GM19351 (cell line): ENCODE results near the gene N4BP2L2.
"Not testable (repeated sequence)": the region's sequence is repeated elsewhere in the genome, so short reads cannot be mapped to it uniquely, and the experiment has no call there.

Experiments
- ATAC-seq: cut with Tn5 transposase; IDR thresholded peaks from one replicate; pipeline ENCODE4 v1.9.1; 2021; ENCODE audit warnings: mild to moderate bottlenecking, moderate library complexity; ENCODE audit not compliant: unreplicated experiment

The N4BP2L2 gene

DNA sequence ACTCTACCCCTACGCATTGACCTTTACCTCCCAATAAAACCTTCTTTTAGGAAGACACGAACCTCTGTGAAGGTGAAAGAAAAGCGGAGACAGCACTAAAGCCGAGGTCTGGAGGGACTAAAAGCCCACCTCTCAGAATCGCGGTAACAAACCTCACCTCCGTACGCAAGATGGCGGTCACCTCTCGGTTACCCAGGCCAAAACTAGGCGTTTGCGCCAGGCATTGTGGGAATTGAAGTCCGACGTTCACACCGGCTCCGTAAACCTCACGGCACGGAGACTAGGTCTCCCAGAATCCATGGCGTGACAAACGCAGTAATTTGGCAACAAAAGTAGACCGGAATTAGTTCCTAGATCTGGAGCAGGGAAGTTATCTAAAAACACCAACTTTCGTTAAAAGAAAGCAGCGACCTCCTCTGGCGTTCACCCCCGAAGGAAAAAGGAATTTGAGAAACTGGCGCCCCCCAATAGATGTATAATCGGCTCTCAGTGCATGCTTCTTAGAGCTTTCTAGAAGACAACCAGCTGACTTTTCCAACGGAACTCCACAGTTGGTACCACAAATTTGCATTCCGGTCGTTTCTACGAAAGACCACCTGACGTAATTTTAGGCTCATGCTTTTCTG is at the start of gene N4BP2L2:
N4BP2L2 (minus strand) TSS at position 175 of the 626 bp plus-strand sequence. CDS start 1,768 bp downstream, outside the sequence.
- peak; percentile 94 for ATAC-seq

DNA sequence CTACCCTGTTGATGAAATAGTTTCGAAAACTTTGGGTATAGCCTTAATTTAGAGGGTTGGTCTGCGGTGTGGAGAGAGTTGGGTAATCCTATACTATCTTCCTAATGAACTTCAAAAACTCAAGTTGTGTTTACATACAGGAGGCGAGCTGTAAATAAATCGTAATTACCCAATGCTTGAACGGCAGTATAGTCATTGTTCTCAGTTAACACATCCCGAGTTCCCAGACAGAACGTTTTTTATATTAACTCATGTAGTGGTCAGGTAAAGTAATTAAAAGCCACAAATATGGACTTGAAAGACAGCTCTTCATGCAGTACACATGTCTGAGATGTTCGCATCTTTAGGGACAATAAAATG is 49.2 kb upstream of the N4BP2L2 start:
- no peak for ATAC-seq

GRCh38 chr13:32587011-32587810 is 48.6 kb upstream of the N4BP2L2 start:
- ATAC-seq, result peak; percentile 42

DNA sequence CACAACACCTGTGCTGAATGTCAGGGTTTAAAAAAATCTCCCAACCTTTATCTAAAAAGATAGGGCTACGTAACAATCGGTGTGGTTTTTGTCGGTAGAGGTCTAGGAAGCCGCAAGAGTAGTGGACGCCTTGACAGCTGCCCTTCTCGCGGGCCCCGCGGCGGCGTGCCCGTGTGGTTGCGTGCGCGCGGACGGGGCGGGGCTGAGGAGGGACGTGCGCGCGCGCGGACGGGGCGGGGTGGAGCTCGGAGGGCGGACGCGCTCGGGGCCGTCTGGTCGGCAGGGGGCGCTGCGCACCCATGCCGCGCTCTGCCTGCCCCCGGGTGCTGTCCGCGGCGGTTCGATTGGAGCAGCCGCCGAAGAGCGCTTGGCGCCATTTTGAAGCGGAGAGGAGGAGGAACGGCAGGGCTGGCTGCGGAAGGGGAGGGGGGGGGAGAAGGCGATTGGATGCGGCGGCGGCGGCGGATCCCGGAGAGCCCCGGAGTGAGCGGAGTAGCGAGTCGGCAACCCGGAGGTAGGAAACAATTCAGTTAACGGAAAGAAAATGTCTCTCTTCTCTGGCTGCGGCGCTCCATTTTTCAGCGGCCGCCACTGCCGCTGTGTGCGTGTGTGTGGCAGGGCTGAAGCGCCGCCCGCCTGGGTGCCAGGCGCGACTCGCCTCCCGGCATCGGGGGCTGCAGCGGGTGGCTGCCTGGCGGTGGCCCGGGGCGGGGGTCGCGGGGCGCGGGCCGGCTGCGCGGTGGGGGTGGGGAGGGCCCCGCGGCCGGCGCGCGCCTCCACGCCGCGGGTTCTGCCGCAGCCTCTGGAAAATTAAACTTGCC is 47.7 kb upstream of the N4BP2L2 start, which contains the start of gene PDS5B:
PDS5B (plus strand) TSS at position 373 of the 821 bp plus-strand sequence. CDS start 62,321 bp downstream, outside the sequence.
- ATAC-seq, result peak; percentile 76

GRCh38 chr13:32585550-32586079 is 47.0 kb upstream of the N4BP2L2 start:
- no peak for ATAC-seq

- ATAC-seq, result no peak
Observed at GRCh38 chr13:32582991-32583390, 44.4 kb upstream of the N4BP2L2 start.

DNA sequence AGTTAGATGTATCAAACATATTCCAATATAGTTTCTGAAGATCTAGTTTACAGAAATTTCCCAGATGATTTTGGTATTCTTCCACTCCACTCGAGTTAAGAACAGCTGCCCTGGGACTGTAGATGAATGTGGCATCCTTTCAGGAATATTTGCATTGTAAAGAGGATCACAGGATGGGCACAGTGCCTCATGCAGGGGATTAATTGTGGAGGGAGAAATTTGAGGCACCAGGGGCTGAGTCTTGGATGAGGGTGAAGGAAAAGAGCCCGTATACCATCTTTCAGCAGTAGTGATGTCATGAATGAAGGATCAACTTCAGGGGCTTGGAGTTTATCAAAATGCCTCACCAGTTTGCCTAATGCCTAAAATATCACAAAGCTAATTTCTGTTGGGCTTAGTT is 43.7 kb upstream of the N4BP2L2 start:
- no peak for ATAC-seq

GRCh38 chr13:32581177-32581786 is 42.7 kb upstream of the N4BP2L2 start:
- ATAC-seq, result no peak

DNA sequence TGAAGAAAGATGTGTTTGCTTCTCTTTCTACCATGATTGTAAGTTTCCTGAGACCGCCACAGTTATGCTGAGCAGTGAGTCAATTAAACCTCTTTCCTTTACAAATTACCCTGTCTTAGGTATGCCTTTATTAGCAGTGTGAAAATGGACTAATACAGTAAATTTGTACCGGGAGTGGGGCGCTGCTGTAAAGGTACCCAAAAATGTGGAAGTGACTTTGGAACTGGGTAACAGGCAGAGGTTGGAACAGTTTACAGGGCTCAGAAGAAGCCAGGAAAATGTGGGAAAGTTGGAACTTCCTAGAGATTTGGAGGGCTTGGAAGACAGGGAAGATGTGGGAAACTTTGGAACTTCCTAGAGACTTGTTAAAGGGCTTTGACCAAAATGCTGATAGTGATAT is 38.4 kb upstream of the N4BP2L2 start:
- ATAC-seq, result no peak

- ATAC-seq, result not testable (repeated sequence)
Observed at GRCh38 chr13:32575687-32576086, 37.1 kb upstream of the N4BP2L2 start.

GRCh38 chr13:32560842-32561241 is 22.2 kb upstream of the N4BP2L2 start:
- ATAC-seq, result not testable (repeated sequence)

GRCh38 chr13:32555613-32556012 is 17.0 kb upstream of the N4BP2L2 start:
- ATAC-seq, result no peak

GRCh38 chr13:32553720-32554119 is 15.1 kb upstream of the N4BP2L2 start:
- ATAC-seq, result no peak

DNA sequence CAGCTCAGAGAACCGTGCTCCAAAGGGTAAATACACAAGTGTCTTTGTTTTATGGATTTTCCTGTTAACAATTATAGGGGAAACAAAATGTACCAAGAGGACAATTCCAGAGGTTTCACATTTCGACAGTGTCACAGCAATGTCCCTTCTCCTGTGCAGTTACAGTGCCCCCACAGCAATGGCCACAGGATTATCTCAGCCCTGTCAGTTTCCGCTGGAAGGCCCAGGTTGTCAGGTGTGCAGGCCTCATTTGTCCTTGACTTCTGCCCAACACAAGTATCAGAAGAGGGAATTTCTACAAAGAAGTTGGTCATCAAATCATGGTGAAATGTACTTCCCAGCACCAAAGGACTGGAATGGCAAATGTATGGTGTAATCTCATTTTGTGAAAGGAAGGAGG is 11.2 kb upstream of the N4BP2L2 start:
- no peak for ATAC-seq

DNA sequence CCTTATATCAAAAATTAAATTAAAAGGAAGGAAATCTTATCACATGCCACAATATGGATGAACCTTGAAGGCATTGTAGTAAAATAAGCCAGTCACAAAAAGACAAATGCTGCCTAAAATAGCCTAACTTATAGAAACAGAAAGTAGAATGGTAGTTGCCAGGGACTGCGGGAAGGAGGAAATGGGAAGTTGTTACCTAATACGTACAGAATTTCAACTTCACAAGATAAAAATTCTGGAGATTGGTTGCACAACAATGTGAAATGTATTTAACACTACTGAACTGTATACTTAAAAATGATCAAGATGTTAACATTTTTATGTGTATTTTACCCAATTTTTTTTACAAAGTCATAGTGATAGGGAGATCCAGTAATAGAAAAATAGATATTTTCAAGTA is 10.2 kb upstream of the N4BP2L2 start:
- no peak for ATAC-seq

DNA sequence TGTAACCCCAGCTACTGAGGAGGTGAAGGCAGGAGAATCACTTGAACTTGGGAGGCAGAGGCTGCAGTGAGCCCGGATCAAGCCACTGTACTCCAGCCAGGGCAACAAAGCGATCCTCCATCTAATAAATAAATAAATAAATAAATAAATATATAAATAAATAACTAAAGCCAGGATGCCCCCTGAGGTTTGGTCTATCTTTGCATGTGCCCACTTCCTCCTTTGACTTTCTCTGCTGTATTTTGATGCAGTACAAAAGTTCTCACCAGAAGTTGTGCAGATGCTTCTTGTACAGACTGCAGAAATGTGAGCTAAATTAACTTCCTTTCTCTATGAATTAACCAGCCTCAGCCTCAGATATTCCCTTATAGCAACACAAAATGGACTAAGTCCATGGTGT is 6.5 kb upstream of the N4BP2L2 start:
- no peak for ATAC-seq

DNA sequence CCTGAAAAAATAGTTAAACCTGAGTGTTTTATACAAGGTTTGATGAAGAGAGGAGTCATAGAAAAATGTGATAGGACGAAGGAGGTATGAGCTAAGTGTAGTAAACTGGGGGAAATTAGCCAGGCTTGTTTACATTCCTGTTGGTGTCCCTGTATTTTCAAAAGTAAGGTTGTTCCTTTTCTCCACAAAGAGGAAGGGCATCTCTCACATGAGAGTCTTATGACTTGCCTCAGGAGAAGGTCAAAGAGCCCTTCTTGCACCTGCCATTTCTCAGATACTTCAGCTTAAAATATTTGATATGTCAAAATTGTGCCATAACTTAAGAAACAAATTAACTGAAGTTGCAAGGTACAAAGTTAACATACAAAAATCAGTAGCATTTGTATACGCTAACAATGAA is 3.6 kb upstream of the N4BP2L2 start:
- no peak for ATAC-seq

DNA sequence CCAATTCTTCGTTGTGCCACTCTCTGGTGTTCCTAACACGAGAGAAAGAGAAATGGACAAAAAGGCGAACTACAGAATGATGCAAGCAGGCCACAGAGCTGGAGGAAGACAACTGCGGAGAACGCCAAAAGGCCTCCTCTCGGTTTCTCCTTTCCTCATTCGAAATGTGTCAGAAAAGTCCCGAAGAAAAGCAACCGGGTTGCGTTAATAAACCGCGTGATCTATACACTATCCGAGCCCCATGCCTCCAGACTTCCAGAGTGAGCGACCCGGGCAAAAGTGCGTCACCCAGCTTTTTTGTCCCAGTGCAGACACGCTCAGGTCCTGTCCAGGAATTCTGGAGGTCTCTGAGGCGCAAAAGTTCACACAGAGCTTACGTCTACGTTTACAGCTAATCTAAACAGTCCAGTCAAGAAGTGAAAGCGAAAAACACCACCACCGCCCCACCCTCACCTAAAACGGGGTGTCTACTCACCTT is 413 bp downstream of the N4BP2L2 start:
- peak; percentile 74 for ATAC-seq

DNA sequence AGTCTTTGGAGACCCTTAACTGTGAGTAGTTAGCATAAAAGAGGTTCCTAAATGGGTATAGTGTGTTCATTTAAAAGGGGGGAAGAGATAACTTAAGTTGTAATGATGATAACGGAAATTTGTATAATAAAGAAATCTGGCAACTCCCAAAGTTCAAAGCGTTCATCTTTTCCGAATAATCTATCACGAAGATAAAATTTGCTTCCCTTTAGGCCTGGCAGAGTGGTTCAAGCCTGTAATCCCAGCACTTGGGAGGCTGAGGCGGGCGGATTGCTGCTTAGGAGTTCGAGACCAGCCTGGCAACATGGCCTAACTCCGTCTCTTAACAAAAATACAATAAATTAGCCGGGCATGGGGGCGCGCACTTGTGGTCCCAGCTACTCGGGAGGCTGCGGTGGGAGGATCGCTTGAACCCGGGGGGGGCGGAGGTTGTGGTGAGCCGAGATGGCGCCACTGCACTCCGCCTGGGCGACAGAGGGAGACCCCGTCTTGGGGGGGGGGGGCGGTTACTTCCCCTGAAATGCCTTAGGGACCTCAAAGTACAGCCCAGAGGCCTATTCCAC is 934 bp downstream of the N4BP2L2 start:
- ATAC-seq, result no peak

DNA sequence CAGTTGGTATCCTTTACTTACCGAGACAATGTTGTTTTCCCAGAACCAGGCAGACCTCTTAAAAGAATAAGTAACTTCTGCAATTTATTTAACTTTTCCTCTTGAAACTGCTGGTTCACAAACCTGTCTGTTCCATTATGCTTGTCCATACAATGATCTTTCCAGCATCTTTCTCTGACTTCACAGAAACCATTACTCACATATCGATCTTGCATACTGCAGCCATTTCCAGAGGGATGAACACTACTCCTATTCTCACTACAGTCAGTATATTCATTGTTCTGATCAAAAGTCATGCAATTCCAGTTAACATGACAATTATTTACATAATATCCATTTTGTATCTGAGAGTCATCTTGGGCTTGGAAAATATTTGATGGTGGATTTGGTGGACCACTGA is 2.8 kb downstream of the N4BP2L2 start:
- ATAC-seq, result no peak
